CD4-positive, CD25-positive, alpha-beta regulatory T cell (primary cell): Measurements from ENCODE around the gene PZP. TPM values are rescaled to one million over a fixed set of nuclear protein-coding genes. Genes with fewer than 3 reads are reported as not detected.
"Not testable (repeated sequence)": the region's sequence is repeated elsewhere in the genome, so short reads cannot be mapped to it uniquely, and the experiment has no call there.

ENCODE experiments used
- ATAC-seq, 2 donors: fragments of 150-1000 bp; cut with Tn5 transposase; one replicate each; pipeline ENCODE4 v1.10.0; 2021; ENCODE audit warnings: low read depth in 2 of 2, moderate number of reproducible peaks in 2 of 2, moderate library complexity in 1 of 2
- DNase-seq, 3 donors: peaks; one replicate each; pipeline versions ENCODE4 v3.0.0 to v3.0.0-alpha.2; 2012 to 2022; ENCODE audit warnings: mixed read lengths in 1 of 3
- H3K27ac ChIP-seq: one replicate; pipeline ENCODE4 v1.7.0; 2013; ENCODE audit warnings: mild to moderate bottlenecking, low read length; ENCODE audit not compliant: insufficient read depth, poor library complexity, severe bottlenecking
- H3K27me3 ChIP-seq: one replicate; pipeline ENCODE4 v1.7.0; 2013; ENCODE audit warnings: low read length; ENCODE audit not compliant: control insufficient read depth, insufficient read depth
- H3K36me3 ChIP-seq: one replicate; pipeline ENCODE4 v1.7.0; 2013; ENCODE audit warnings: mild to moderate bottlenecking, low read length, moderate library complexity; ENCODE audit not compliant: control insufficient read depth, insufficient read depth
- H3K4me1 ChIP-seq: 2 replicates; pipeline ENCODE4 v1.7.0; 2013; ENCODE audit warnings: mild to moderate bottlenecking, low read length; ENCODE audit not compliant: insufficient read depth, control insufficient read depth, poor library complexity, severe bottlenecking
- H3K4me3 ChIP-seq: one replicate; pipeline ENCODE4 v1.7.0; 2013; ENCODE audit warnings: low read depth, mild to moderate bottlenecking, low read length, moderate library complexity
- H3K9me3 ChIP-seq, 2 experiments: 1 replicate in 1 of 2; 2 replicates in 1 of 2; pipeline ENCODE4 v1.7.0; 2013; ENCODE audit warnings: low read length in 2 of 2, mild to moderate bottlenecking in 1 of 2, moderate library complexity in 1 of 2; ENCODE audit not compliant: control insufficient read depth in 2 of 2
- H3K27ac Mint-ChIP-seq, 3 donors: one replicate each; pipeline ENCODE4 v1.8.0; 2020 to 2022; ENCODE audit warnings: mild to moderate bottlenecking in 3 of 3, mixed read lengths in 3 of 3, moderate library complexity in 2 of 3
- H3K27me3 Mint-ChIP-seq: one replicate; pipeline ENCODE4 v1.8.0; 2022; ENCODE audit warnings: mild to moderate bottlenecking, mixed read lengths
- H3K36me3 Mint-ChIP-seq: one replicate; pipeline ENCODE4 v1.8.0; 2020; ENCODE audit warnings: mixed read lengths
- H3K4me1 Mint-ChIP-seq, 4 donors: one replicate each; pipeline ENCODE4 v1.8.0; 2020 to 2022; ENCODE audit warnings: mixed read lengths in 4 of 4, mild to moderate bottlenecking in 1 of 4
- H3K4me3 Mint-ChIP-seq, 4 donors: one replicate each; pipeline ENCODE4 v1.8.0; 2020 to 2022; ENCODE audit warnings: mild to moderate bottlenecking in 4 of 4, mixed read lengths in 4 of 4, moderate library complexity in 3 of 4
- H3K9me3 Mint-ChIP-seq, 7 donors: one replicate each; pipeline ENCODE4 v1.8.0; 2020 to 2022; ENCODE audit warnings: mixed read lengths in 7 of 7, mild to moderate bottlenecking in 3 of 7, moderate library complexity in 2 of 7
- polyA plus RNA-seq, 4 donors: library from polyadenylated mRNA; unstranded; fragments of 300-500 nt; fragmentation: Illumina TruSeq; gene quantifications; one replicate each; pipeline ENCODE4 v1.2.3, GENCODE V29; 2021
- total RNA-seq: library from RNA; stranded (reverse); gene quantifications from one replicate; pipeline ENCODE4 v1.2.3, GENCODE V29; 2022

The PZP gene
- total and polyA plus RNA-seq, 5 donors from 2014 or later = 0.29 TPM; not detected in 4

DNA sequence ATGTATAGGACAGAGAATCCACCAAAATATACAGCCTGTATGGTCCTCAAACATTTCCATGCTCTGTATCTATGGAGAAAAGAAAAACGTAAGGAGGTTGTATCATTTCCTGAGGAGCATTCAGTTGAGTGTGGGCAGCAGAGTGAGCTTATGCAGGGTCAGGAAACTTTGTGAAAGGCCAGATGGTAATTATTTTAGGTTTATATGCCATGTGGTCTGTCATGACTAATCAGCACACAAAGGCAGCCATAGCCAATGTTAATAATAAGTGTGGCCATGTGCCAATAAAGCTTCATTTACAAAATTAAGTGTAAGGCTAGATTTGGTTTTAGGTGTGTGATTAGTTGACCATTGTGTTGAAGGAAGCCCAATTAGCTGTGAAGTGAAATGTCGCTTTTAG, 59.3 kb downstream of the PZP start:
- Mint-ChIP-seq H3K4me3 (no peak overlapping the region), H3K27me3 (peaks cover 4% of the 10 kb centered on the region), H3K27ac (no peak overlapping the region), H3K9me3 (peaks cover 0 to 19% (median 3%) of the 10 kb centered on the region in 7 donors), H3K4me1 (no peaks in the 10 kb centered on the region), H3K36me3 (peaks cover 7% of the 10 kb centered on the region)
- H3K4me1 ChIP-seq = no peaks in the 10 kb centered on the region
- no peak overlapping the region for H3K27ac ChIP-seq
- DNase-seq (no peak), ATAC-seq (no peak)
- no peaks in the 10 kb centered on the region for H3K27me3 ChIP-seq
- no peak overlapping the region for H3K4me3 ChIP-seq
- peaks cover 0 to 4% of the 10 kb centered on the region in 2 experiments for H3K9me3 ChIP-seq
- H3K36me3 ChIP-seq = no peaks in the 10 kb centered on the region

GRCh38 chr12:9147461-9147860, 60.7 kb downstream of the PZP start:
- no peaks in the 10 kb centered on the region for H3K4me1 ChIP-seq
- Mint-ChIP-seq H3K27ac (no peak overlapping the region), H3K36me3 (peaks cover 7% of the 10 kb centered on the region), H3K4me1 (no peaks in the 10 kb centered on the region), H3K27me3 (peaks cover 11% of the 10 kb centered on the region), H3K4me3 (no peak overlapping the region), H3K9me3 (peaks cover 0 to 23% (median 5%) of the 10 kb centered on the region in 7 donors)
- DNase-seq (no peak), ATAC-seq (no peak)
- peaks cover 0 to 4% of the 10 kb centered on the region in 2 experiments for H3K9me3 ChIP-seq
- H3K36me3 ChIP-seq = no peaks in the 10 kb centered on the region
- H3K27ac ChIP-seq = no peak overlapping the region
- no peaks in the 10 kb centered on the region for H3K27me3 ChIP-seq
- H3K4me3 ChIP-seq = no peak overlapping the region

- H3K4me3 ChIP-seq = no peak overlapping the region
- peaks cover 0 to 4% of the 10 kb centered on the region in 2 experiments for H3K9me3 ChIP-seq
- H3K36me3 Mint-ChIP-seq = peaks cover 7% of the 10 kb centered on the region
- no peaks in the 10 kb centered on the region for H3K4me1 ChIP-seq
- ATAC-seq (no peak), DNase-seq (no peak)
- no peaks in the 10 kb centered on the region for H3K4me1 Mint-ChIP-seq
- H3K4me3 Mint-ChIP-seq = no peak overlapping the region
- H3K27me3 ChIP-seq = no peaks in the 10 kb centered on the region
- peaks cover 0 to 23% (median 5%) of the 10 kb centered on the region in 7 donors for H3K9me3 Mint-ChIP-seq
- H3K27ac ChIP-seq = no peak overlapping the region
- peaks cover 13% of the 10 kb centered on the region for H3K27me3 Mint-ChIP-seq
- no peak overlapping the region for H3K27ac Mint-ChIP-seq
- H3K36me3 ChIP-seq = no peaks in the 10 kb centered on the region
Measured at GRCh38 chr12:9144730-9145106, 63.5 kb downstream of the PZP start.

DNA sequence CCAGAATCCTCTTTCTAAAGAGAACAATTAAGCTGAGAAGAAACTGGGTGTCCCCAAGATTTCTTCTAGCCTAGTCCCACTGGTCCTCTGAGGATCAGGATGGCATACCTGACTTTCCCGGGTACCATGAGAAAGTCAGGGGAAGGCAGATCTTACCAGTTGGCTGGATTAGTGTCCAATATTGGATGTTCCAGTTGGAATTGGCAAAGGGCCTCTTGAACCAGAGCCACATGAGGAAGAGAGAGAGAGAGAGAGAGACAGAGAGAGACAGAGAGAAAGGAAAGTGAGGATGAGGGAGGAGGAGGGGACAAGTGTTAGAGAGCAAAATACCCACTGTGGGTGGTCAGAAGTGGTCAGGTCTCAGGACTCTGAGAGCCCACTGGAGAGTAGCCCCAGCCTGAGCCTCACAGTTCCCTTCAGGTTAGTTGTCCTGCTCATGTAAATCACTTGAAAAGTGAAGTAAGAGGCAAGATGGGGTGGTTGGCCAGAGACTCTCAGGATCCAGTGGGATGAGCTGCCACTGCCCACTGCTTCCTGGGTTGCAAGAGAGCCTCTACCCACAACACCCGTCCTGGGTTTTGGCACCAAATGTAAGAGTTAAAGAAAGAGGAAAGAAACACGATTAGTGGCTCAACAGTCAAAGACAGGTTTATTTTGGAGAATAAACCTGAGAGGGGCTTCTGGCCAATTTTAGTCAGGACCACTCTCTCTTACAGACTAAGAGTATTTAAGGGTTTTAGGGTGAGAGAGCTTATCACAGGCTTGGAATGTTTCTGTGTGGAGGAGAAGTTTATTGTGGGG, 64.1 kb downstream of the PZP start:
- H3K27me3 Mint-ChIP-seq = peaks cover 19% of the 10 kb centered on the region
- H3K36me3 Mint-ChIP-seq = peaks cover 7% of the 10 kb centered on the region
- peaks cover 0 to 23% (median 5%) of the 10 kb centered on the region in 7 donors for H3K9me3 Mint-ChIP-seq
- ATAC-seq (no peak), DNase-seq (no peak)
- Histone ChIP-seq H3K27me3 (no peaks in the 10 kb centered on the region), H3K4me3 (no peak overlapping the region), H3K36me3 (no peaks in the 10 kb centered on the region), H3K27ac (no peak overlapping the region), H3K9me3 (peaks cover 0 to 4% of the 10 kb centered on the region in 2 experiments), H3K4me1 (no peaks in the 10 kb centered on the region)
- H3K4me1 Mint-ChIP-seq = no peaks in the 10 kb centered on the region
- no peak overlapping the region for H3K4me3 Mint-ChIP-seq
- no peak overlapping the region for H3K27ac Mint-ChIP-seq

GRCh38 chr12:9143137-9143536, 65.1 kb downstream of the PZP start:
- no peaks in the 10 kb centered on the region for H3K4me1 ChIP-seq
- Mint-ChIP-seq H3K9me3 (peaks cover 0 to 23% (median 5%) of the 10 kb centered on the region in 7 donors), H3K4me3 (no peak overlapping the region), H3K36me3 (peaks cover 7% of the 10 kb centered on the region), H3K27me3 (peaks cover 25% of the 10 kb centered on the region), H3K4me1 (no peaks in the 10 kb centered on the region), H3K27ac (no peak overlapping the region)
- ATAC-seq (no peak), DNase-seq (no peak)
- H3K9me3 ChIP-seq = peaks cover 0 to 4% of the 10 kb centered on the region in 2 experiments
- H3K27ac ChIP-seq = no peak overlapping the region
- H3K36me3 ChIP-seq = no peaks in the 10 kb centered on the region
- H3K4me3 ChIP-seq = no peak overlapping the region
- no peaks in the 10 kb centered on the region for H3K27me3 ChIP-seq

DNA sequence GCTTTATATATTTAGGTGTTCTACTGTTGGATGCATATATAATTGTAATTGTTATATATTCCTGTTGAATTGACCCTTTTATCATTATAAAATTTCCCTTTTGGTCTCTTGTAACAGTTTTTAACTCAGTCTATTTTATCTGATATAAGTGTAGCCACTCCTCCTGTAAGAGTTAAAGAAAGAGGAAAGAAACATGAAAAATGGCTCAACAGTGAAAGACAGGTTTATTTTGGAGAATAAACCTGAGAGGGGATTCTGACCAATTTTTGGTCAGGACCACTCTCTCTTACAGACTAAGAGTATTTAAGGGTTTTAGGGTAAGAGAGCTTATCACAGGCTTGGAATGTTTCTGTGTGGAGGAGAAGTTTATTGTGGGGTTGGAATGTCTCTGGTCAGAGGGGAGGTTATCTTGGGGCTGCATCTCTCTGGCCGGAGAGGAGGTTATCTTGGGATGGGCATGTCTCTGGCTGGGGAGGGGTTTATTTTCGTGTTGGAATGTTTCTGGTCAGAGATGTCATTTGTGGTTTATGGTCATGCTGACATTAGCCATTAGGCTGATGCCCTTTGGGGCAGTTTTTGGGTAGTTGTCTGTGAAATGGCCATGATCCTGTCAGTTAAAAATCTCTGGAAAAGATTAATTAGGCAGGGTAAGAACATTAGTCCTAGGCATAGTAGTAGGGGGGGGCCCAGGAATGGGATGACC, 68.5 kb downstream of the PZP start:
- not testable (repeated sequence) for ATAC-seq, H3K36me3 ChIP-seq, H3K27me3 ChIP-seq, H3K4me1 ChIP-seq, H3K4me3 Mint-ChIP-seq, H3K9me3 Mint-ChIP-seq, H3K27ac ChIP-seq, DNase-seq, H3K4me1 Mint-ChIP-seq, H3K27ac Mint-ChIP-seq, H3K36me3 Mint-ChIP-seq, H3K4me3 ChIP-seq, H3K9me3 ChIP-seq
- H3K27me3 Mint-ChIP-seq = peaks cover 22% of the 10 kb centered on the region

DNA sequence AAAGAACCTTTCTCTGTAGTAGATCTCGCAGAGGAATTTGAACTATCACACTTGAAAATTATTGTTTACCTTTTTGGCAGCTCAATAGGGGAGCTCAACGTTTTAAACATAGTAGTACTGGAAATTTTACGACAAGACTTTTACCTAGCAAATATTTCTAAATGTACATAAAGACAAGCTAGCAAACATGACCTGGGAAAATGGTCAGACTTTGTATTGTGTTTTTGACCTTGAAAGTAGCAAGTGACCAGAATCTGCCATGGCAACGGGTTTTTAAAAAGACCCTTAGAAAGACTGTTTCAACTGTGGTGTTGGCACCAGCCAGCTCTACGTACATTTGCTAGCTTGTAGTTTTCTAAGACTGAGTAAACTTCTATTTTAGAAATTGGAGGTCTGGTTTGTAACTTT, 72.3 kb downstream of the PZP start:
- H3K27ac ChIP-seq = no peak overlapping the region
- Mint-ChIP-seq H3K4me1 (no peaks in the 10 kb centered on the region), H3K9me3 (peaks cover 0 to 3% (median 0%) of the 10 kb centered on the region in 7 donors), H3K4me3 (no peak overlapping the region), H3K36me3 (no peaks in the 10 kb centered on the region), H3K27me3 (peaks cover 13% of the 10 kb centered on the region), H3K27ac (no peak overlapping the region)
- H3K4me1 ChIP-seq = no peaks in the 10 kb centered on the region
- ATAC-seq (no peak), DNase-seq (no peak)
- no peaks in the 10 kb centered on the region for H3K27me3 ChIP-seq
- H3K36me3 ChIP-seq = no peaks in the 10 kb centered on the region
- H3K9me3 ChIP-seq = no peaks in the 10 kb centered on the region
- H3K4me3 ChIP-seq = no peak overlapping the region
